Smooth muscle cell (in vitro differentiated cells): ENCODE data around the gene CWC15. TPM values are rescaled to one million over a fixed set of nuclear protein-coding genes. Genes with fewer than 3 reads are reported as not detected.

Experiments
- DNase-seq: peaks from one replicate; lab custom pipeline; 2025; ENCODE audit not compliant: unreplicated experiment; lab: John Stamatoyannopoulos, UW
- H2AFZ ChIP-seq: fragments of 200-600 bp; sonication (generic); 2 replicates; pipeline ENCODE4 v1.6.0; 2016; ENCODE audit warnings: antibody characterized with exemption, low read depth, mild to moderate bottlenecking
- H3F3A ChIP-seq: fragments of 200-600 bp; sonication (generic); 2 replicates; pipeline ENCODE4 v1.6.0; 2017; ENCODE audit warnings: antibody characterized with exemption, low read depth
- H3K27ac ChIP-seq: fragments of 200-600 bp; sonication (generic); 2 replicates; pipeline ENCODE4 v1.5.1; 2016; ENCODE audit warnings: low read depth, mild to moderate bottlenecking
- H3K27me3 ChIP-seq: fragments of 200-600 bp; sonication (generic); 2 replicates; pipeline ENCODE4 v1.6.1; 2016; ENCODE audit warnings: low read depth, mild to moderate bottlenecking
- H3K36me3 ChIP-seq: fragments of 200-600 bp; sonication (generic); 2 replicates; pipeline ENCODE4 v1.5.1; 2016; ENCODE audit warnings: low read depth
- H3K4me1 ChIP-seq: fragments of 200-600 bp; sonication (generic); 2 replicates; pipeline ENCODE4 v1.5.1; 2016; ENCODE audit warnings: low read depth
- H3K4me2 ChIP-seq: fragments of 200-600 bp; sonication (generic); 2 replicates; pipeline ENCODE4 v1.6.0; 2016; ENCODE audit warnings: mild to moderate bottlenecking
- H3K4me3 ChIP-seq: fragments of 200-600 bp; sonication (generic); 2 replicates; pipeline ENCODE4 v1.5.1; 2016; ENCODE audit warnings: mild to moderate bottlenecking
- H3K79me2 ChIP-seq: fragments of 200-600 bp; sonication (generic); 2 replicates; pipeline ENCODE4 v1.6.0; 2016; ENCODE audit warnings: low read depth, mild to moderate bottlenecking
- H3K9ac ChIP-seq: fragments of 200-600 bp; sonication (generic); 2 replicates; pipeline ENCODE4 v1.6.0; 2016; ENCODE audit warnings: low read depth
- H3K9me3 ChIP-seq: fragments of 200-600 bp; sonication (generic); replicated peaks from 2 replicates; pipeline ENCODE4 v1.5.1; 2016; ENCODE audit warnings: low read depth
- H4K20me1 ChIP-seq: fragments of 200-600 bp; sonication (generic); 2 replicates; pipeline ENCODE4 v1.6.0; 2016; ENCODE audit warnings: low read depth
- CTCF ChIP-seq: fragments of 200-600 bp; sonication (generic); IDR thresholded peaks from 2 replicates; pipeline ENCODE4 v1.5.1; 2017; ENCODE audit warnings: borderline replicate concordance, mild to moderate bottlenecking, antibody characterized with exemption; ENCODE audit not compliant: insufficient read depth, poor library complexity, severe bottlenecking
- WGBS: methylation state at CpG from one replicate; pipeline ENCODE4 v1.1.7; 2016; ENCODE audit warnings: low lambda C conversion rate; 5-methylcytosine and 5-hydroxymethylcytosine counted together
- polyA plus RNA-seq: library from polyadenylated mRNA; unstranded; fragments of >200 nt; fragmentation: Nextera tagmentation; extraction: Ambion mirVana; gene quantifications from 2 replicates; pipeline ENCODE4 v1.2.1, GENCODE V29; 2016
- total RNA-seq: library from RNA; depleted of rRNA; stranded (reverse); fragments of >200 nt; gene quantifications from 2 replicates; pipeline ENCODE4 v1.2.3, GENCODE V29; 2014

The CWC15 gene
- total and polyA plus RNA-seq, 2 experiments from 2014 or later = 70.0 to 80.7 TPM

DNA sequence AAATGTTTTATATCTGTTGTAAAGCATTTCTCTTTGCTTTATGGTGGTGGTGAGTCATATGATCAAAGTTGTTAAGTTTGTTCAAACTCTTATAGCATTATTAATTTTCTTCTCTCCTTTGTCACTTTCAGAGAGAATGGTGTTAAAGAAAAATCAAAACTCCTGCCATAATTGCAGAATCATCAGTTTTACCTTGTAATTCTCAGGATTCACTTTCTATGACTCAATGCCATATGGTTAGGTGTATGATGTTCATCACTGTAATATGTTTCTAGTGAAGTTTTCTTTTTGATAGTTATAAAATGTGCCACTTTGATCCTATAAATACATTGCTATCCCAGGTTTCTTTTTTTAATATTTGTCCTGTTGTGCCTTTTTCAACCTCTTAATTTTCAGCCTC, 38.0 kb upstream of the CWC15 start:
- Histone ChIP-seq H3K4me3 (no peak overlapping the region), H3K27ac (no peak overlapping the region), H3K9me3 (no peaks in the 10 kb centered on the region), H3K36me3 (no peaks in the 10 kb centered on the region), H3K4me1 (no peaks in the 10 kb centered on the region), H4K20me1 (no peaks in the 10 kb centered on the region), H3K27me3 (peaks cover 5% of the 10 kb centered on the region), H3K4me2 (no peak overlapping the region), H3K9ac (no peak overlapping the region), H3K79me2 (no peaks in the 10 kb centered on the region), H2AFZ (no peak overlapping the region), H3F3A (no peaks in the 10 kb centered on the region)
- TF ChIP-seq CTCF = no peak
- DNase-seq = no peak

DNA sequence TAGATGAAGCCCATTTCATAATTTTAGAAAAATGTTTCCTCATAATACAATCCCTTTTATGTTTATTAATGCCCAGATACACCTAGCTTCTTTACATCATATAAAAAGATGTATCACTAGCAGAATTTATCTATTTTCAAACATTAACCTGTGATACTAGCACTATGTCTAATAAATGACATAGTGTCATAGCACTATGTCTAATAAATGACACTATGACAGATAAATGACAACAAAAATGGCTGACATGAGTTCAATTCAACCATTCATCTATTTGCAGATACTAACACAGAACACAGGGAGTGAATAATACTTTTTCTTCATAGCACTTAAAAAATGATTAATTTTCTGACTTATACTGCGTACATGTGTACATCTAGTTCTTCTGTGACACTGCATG, 32.3 kb upstream of the CWC15 start:
- WGBS = 91% methylated on average over 1 of the region's 1 CpG
- H3K4me1 ChIP-seq = no peaks in the 10 kb centered on the region

GRCh38 chr11:95003716-95004115, 30.4 kb upstream of the CWC15 start:
- H3K9me3 ChIP-seq = no peaks in the 10 kb centered on the region
- H3K27me3 ChIP-seq = peaks cover 5% of the 10 kb centered on the region
- no peak overlapping the region for H3K27ac ChIP-seq
- H3K79me2 ChIP-seq = no peaks in the 10 kb centered on the region
- no peaks in the 10 kb centered on the region for H3K4me1 ChIP-seq
- no peak overlapping the region for H3K9ac ChIP-seq
- H4K20me1 ChIP-seq = no peaks in the 10 kb centered on the region
- no peaks in the 10 kb centered on the region for H3K36me3 ChIP-seq
- no peak for TF ChIP-seq CTCF
- H3K4me3 ChIP-seq = no peak overlapping the region
- no peak overlapping the region for H3K4me2 ChIP-seq
- H2AFZ ChIP-seq = no peak overlapping the region
- no peak for DNase-seq
- peaks cover 6% of the 10 kb centered on the region for H3F3A ChIP-seq

More for the DNA sequence above, 32.3 kb upstream of the CWC15 start:
- H3K27ac ChIP-seq = no peak overlapping the region
- no peak overlapping the region for H3K9ac ChIP-seq
- H3K36me3 ChIP-seq = no peaks in the 10 kb centered on the region
- TF ChIP-seq CTCF = no peak
- no peak overlapping the region for H3K4me3 ChIP-seq
- no peak overlapping the region for H3K4me2 ChIP-seq
- no peak for DNase-seq
- no peaks in the 10 kb centered on the region for H3K9me3 ChIP-seq
- H3F3A ChIP-seq = peaks cover 6% of the 10 kb centered on the region
- peaks cover 5% of the 10 kb centered on the region for H3K27me3 ChIP-seq
- no peaks in the 10 kb centered on the region for H4K20me1 ChIP-seq
- H3K79me2 ChIP-seq = no peaks in the 10 kb centered on the region
- H2AFZ ChIP-seq = no peak overlapping the region

DNA sequence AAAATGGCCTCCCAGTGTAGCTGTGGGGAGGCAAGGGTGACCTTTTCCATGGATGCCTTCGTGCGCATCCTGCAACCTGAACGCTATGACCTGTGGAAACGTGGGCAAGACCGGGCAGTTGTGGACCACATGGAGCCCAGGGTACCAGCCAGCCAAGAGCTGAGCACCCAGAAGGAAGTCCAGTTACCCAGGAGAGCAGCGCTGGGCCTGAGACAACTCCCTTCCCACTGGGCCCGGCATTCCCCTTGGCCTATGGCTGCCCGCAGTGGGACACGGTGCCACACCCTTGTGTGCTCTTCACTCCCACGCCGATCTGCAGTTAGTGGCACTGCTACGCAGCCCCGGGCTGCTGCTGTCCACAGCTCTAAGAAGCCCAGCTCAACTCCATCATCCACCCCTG, 24.9 kb upstream of the CWC15 start:
- H3K4me3 ChIP-seq = no peak overlapping the region
- H2AFZ ChIP-seq = no peak overlapping the region
- no peaks in the 10 kb centered on the region for H3K4me1 ChIP-seq
- H3F3A ChIP-seq = no peaks in the 10 kb centered on the region
- no peaks in the 10 kb centered on the region for H3K79me2 ChIP-seq
- H3K27me3 ChIP-seq = peaks cover 4% of the 10 kb centered on the region
- no peaks in the 10 kb centered on the region for H4K20me1 ChIP-seq
- no peak for DNase-seq
- no peaks in the 10 kb centered on the region for H3K9me3 ChIP-seq
- no peak for TF ChIP-seq CTCF
- H3K36me3 ChIP-seq = no peaks in the 10 kb centered on the region
- WGBS = 93% methylated on average over 13 of the region's 13 CpGs
- H3K27ac ChIP-seq = no peak overlapping the region
- H3K9ac ChIP-seq = no peak overlapping the region
- no peak overlapping the region for H3K4me2 ChIP-seq
